Measurements from ENCODE around the gene PATJ.

DNA sequence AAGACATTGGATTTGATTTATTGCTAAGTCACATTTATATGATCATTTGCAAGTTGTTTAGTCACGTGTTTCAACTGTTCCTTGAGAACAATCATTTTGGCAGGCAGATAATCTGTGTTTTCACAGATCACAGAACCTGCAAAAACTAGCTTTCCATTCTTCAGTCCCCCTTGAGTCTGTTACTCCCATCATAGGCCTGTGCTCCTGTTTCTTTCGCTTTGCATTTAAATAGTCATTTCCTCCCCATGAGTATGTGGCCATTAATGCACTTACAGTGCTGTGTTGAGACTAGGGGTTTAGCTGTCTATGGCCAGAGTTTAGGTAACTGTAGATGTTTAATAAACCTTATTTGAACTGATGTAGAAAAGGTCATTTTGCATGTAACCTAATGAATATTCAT lies 214.5 kb downstream of the PATJ start:
- TF ChIP-seq GABPA (IDR thresholded peaks at IDR 0.05; ENCODE audit: low read depth) (no peak), POLR2AphosphoS5 (IDR thresholded peaks at IDR 0.05; ENCODE audit: low read depth) (no peak), SPI1 (IDR thresholded peaks at IDR 0.05; ENCODE audit: borderline replicate concordance, low read depth) (no peak)
- TF ChIP-seq, protein P1, sequence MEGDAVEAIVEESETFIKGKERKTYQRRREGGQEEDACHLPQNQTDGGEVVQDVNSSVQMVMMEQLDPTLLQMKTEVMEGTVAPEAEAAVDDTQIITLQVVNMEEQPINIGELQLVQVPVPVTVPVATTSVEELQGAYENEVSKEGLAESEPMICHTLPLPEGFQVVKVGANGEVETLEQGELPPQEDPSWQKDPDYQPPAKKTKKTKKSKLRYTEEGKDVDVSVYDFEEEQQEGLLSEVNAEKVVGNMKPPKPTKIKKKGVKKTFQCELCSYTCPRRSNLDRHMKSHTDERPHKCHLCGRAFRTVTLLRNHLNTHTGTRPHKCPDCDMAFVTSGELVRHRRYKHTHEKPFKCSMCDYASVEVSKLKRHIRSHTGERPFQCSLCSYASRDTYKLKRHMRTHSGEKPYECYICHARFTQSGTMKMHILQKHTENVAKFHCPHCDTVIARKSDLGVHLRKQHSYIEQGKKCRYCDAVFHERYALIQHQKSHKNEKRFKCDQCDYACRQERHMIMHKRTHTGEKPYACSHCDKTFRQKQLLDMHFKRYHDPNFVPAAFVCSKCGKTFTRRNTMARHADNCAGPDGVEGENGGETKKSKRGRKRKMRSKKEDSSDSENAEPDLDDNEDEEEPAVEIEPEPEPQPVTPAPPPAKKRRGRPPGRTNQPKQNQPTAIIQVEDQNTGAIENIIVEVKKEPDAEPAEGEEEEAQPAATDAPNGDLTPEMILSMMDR (IDR thresholded peaks at IDR 0.05; ENCODE audit: insufficient read depth, low read length): no peak
- TF ChIP-seq, protein P2, sequence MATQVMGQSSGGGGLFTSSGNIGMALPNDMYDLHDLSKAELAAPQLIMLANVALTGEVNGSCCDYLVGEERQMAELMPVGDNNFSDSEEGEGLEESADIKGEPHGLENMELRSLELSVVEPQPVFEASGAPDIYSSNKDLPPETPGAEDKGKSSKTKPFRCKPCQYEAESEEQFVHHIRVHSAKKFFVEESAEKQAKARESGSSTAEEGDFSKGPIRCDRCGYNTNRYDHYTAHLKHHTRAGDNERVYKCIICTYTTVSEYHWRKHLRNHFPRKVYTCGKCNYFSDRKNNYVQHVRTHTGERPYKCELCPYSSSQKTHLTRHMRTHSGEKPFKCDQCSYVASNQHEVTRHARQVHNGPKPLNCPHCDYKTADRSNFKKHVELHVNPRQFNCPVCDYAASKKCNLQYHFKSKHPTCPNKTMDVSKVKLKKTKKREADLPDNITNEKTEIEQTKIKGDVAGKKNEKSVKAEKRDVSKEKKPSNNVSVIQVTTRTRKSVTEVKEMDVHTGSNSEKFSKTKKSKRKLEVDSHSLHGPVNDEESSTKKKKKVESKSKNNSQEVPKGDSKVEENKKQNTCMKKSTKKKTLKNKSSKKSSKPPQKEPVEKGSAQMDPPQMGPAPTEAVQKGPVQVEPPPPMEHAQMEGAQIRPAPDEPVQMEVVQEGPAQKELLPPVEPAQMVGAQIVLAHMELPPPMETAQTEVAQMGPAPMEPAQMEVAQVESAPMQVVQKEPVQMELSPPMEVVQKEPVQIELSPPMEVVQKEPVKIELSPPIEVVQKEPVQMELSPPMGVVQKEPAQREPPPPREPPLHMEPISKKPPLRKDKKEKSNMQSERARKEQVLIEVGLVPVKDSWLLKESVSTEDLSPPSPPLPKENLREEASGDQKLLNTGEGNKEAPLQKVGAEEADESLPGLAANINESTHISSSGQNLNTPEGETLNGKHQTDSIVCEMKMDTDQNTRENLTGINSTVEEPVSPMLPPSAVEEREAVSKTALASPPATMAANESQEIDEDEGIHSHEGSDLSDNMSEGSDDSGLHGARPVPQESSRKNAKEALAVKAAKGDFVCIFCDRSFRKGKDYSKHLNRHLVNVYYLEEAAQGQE (IDR thresholded peaks at IDR 0.05; ENCODE audit: insufficient replicate concordance, low read depth): no peak

All from HL-60 (cell line).